Purkinje cell (primary cell): ENCODE data around the gene KRAS. TPM values are rescaled to one million over a fixed set of nuclear protein-coding genes. Genes with fewer than 3 reads are reported as not detected.

Experiments used
- polyA plus RNA-seq: library from polyadenylated mRNA; unstranded; fragments of >200 nt; fragmentation: Nextera tagmentation; gene quantifications from 2 replicates; pipeline ENCODE4 v1.2.1, GENCODE V29; 2014

Gene KRAS
- 13.2 and 19.0 TPM in 2 replicates for polyA plus RNA-seq

GRCh38 chr12:25250744-25251730, at the start of gene KRAS:
KRAS (minus strand) TSS chr12:25250929.

GRCh38 chr12:25195056-25195971, 55.4 kb downstream of the KRAS start, which contains the start of the genes DNAI7 and ETFRF1:
DNAI7 (minus strand) TSS chr12:25195160; CDS start chr12:25195078, 82 bp downstream.
ETFRF1 (plus strand) TSS chr12:25195237; CDS start chr12:25203957, 8,720 bp downstream.

Other genes with a start within 250 kb of the KRAS start
- gene DNAI7, start 55.8 kb downstream of the KRAS start, polyA plus RNA-seq, result 2.0 and 6.2 TPM in 2 replicates
- gene ETFRF1, start 55.7 kb downstream of the KRAS start, polyA plus RNA-seq, result 191 and 239 TPM in 2 replicates